GM21381 (cell line): ENCODE results near the gene ISYNA1.

Source experiments
- ATAC-seq: cut with Tn5 transposase; IDR thresholded peaks from one replicate; pipeline ENCODE4 v1.9.1; 2021; ENCODE audit warnings: mild to moderate bottlenecking, moderate library complexity; ENCODE audit not compliant: unreplicated experiment

The ISYNA1 gene

DNA sequence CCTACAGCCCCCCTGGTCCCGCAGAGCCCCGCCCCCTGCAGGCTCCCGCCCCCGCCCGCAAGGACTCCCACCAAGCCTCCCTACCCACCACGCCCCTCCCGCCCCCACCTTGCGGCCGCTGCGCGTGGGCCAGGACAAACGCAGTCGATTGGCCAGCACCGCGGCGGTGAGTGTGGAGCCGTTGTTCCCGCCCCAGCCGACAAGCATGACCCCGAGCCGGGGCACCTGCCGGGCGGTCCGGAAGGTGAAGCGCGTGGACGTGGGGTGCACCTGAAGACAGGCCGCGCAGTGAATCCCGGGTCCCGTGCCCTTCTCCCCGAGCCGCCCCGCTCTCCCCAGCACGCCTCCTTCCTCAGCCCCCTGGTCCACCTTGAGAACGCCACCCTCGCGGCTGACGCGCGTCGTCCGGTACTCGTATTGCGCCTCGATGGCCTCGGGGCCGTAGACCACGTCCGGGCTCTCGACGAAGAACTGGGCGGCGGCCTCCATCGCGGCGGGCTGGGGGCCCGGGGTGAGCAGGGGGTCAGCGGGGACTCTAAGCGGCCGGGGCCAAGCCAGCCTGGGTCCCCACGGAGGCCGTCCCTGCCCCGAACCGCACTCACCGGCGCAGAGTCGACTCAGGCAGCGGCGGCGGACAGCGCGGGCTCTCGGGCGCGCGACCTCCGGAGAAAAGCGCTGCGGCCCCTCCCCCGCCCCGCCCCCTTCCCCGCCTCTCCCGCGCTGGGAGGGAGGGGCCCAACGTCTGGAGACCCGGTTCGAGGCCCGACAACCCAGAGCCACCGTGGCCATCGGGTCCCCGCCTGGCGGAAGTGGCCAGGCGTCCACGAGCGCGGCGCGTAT, at the start of gene ISYNA1:
TSS of gene ISYNA1 (minus strand) at position 643 of the 840 bp plus-strand sequence. CDS start at position 489, 154 bp downstream.
- no peak for ATAC-seq

DNA sequence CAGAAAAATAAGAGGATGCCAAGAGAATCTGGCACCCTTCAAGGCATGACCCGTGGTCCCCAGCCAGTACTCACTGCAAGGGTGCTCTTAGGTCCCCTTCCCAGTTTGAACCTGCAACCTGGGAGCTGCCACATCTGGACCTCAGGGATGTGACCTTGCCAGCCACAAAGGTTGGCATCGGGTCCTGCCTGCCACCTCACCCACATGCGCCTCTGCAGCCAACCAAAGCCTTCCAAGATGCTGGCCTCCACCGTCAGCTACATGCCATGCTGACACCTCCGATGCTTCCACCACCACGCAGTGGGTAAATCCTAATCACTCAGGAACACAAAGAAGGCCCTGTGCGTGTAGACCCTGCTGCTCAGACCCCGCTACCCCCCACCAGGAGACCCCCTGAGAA, 48.8 kb upstream of the ISYNA1 start:
- ATAC-seq, result no peak

DNA sequence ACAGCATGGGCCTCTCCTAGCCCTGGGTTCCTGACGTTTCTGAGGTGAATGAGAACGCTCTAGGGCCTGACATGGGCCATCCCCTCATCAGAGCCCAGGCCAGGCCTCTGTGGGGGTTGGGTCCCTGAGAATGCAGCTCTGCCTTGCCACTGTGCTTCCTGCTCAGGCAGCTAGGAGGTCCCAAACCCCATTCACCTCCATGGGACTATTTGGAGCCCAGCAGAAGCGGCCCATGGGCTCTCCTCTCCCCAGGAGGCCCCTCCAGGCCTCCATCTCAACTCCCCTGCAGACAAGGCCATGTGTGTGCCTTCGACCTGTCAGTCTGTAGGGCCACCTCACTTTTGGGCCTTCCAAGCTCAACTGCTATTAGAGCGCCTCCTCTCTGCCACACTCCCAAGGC, 47.1 kb upstream of the ISYNA1 start:
- ATAC-seq, result no peak

DNA sequence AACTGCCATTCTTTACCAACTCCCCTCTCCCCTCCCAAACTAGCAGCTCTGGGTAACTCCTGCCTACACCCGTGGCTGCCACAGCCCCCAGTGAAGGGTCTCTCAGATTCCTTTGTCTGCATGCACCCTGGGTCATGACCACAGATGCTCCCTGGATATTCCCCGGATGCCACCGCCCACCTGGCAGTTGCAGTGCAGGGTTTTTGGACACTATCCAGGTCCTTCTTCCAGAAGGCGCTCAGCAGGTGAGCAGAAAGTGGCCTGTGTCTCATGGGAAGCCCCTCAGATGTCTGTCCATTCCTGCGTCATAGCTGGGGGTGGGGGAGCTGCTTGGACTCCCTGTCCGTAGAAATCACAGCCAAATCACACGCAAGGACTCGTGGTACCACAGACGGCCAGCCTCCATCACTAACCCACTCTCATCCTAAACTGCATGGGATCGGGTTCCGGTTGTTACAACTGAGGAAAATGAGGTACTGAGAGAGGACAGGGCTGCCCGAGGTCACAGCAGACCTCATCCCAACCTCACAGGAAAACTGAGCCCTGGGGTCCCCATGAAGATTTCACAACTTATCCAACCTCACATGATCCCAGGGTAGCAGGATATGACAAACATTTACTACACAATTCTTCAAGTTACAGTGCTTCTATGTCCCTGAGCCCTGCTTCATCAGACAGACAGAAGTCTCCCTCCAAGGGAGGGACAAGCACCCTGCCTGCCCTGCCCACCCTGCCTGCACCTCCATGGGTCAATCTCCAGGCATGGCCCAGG, 45.4 kb upstream of the ISYNA1 start:
- ATAC-seq, result no peak

DNA sequence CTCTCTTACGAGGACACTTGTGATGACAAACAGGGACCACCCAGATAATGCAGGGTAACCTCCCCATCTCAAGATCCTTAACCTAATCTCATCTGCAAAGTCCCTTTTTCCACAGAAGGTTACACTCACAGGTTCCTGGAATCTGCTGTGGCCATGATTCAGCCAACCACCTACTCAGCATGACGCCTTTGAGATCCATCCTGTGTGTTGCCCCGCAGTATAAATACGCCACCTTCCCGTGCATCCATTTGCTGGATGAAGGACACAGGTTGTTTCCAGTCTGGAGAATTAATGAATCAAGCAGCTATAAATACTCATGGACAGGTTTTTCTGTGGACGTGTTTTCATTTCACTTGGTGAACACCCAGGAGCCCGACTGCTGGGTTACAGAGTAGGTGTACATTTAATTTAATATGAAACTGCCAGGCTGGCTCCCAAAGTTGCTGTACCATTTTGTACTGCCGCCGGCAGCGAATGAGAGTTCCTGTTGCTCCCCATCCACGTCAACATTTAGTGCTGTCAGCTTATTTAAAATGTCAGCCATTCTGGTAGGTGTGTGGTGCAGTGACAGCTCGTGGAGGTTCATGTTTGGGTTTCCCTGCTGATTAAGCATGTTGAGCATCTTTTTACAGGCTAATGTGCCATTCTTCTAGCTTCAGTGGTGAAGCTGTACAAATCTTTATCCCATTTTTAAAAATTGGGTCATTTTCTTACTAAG, 43.7 kb upstream of the ISYNA1 start:
- no peak for ATAC-seq

DNA sequence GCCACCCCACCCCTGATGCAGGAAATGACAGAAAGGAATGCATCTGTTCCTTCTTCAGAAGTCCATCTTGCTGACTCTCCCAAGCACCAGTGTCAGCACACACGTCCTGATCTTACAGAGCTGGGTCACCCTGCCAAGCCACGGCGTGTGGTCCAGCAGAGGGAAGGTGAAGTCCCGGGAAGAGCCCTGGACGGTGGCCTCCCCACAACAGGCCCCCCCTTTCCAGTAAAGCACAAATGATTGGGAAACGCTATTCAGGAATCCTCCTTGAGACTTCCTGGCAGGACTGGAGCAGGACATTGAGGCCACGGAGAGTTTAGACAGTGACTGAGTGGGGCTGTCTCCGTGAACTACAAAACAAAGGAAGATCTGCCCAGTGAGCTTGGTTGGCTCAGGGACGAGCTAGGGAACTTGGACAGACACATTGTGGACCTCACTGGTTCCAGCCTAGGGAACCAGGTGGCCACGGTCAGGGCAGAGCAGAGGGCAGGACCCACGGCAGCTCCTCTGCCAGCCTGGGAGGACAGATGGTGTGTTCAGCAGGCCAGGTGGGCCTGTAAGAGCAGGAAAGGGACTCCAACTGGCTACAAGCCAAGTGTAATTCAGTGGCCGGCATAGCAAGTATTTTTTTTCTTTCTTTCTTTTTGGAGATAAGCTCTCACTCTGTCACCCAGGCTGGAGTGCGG, 42.2 kb upstream of the ISYNA1 start:
- ATAC-seq, result no peak

DNA sequence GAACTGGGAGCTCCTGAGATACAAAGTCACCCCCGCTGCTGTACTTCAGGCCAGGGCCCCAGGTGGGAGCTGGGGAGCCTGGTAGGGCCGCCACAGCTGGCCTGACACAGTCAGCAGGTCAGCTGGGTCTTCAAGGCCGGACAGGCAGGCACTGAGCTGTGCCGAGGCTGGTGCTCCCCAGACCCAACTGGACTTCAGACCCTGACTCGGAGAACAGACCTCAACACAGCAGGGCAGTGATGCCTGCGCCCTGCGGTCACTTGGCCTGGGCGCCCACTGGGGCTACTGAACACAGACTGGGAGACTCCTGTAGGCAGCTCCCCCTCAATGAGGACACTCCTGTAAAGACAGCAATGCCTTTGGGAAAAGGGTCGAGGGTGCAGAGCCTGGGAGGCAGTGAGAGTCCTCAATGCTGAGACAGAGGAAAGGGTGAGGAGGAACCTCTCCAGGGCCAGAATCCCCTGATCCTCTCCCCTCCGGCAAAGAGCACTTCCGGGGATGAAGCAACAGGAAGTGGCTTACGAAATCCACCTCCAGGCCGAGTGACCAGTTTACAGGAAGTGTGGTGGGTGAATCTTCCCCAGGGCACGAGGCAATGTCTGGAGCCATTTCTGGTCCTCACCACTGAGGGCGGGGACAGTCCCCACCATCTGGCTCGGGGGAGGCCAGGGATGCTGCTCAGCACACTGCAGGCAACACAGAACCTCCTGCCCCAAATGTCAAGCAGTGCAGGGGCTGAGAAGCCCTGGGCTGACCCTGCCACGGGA, 40.8 kb upstream of the ISYNA1 start:
- peak; percentile 61 for ATAC-seq

DNA sequence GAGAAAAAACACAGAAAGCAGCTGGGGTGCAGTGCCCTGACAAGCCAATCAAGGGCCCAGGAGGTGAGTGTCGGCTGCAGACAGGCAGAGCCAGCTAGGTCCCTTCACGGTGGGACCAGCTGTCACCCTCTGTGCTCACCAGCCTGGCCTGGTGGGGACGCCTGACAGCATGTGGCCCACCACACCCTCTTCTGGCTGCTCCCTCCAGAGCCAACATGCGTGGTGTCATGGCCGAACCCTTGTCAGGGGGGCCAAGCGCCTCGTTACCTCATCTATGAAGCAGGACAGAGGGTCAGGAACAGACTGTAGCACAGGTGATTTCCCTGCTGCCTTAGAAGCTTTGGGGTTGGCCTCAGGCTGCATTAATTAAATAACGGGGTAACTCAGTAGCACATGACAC, 40.0 kb upstream of the ISYNA1 start:
- ATAC-seq, result no peak

DNA sequence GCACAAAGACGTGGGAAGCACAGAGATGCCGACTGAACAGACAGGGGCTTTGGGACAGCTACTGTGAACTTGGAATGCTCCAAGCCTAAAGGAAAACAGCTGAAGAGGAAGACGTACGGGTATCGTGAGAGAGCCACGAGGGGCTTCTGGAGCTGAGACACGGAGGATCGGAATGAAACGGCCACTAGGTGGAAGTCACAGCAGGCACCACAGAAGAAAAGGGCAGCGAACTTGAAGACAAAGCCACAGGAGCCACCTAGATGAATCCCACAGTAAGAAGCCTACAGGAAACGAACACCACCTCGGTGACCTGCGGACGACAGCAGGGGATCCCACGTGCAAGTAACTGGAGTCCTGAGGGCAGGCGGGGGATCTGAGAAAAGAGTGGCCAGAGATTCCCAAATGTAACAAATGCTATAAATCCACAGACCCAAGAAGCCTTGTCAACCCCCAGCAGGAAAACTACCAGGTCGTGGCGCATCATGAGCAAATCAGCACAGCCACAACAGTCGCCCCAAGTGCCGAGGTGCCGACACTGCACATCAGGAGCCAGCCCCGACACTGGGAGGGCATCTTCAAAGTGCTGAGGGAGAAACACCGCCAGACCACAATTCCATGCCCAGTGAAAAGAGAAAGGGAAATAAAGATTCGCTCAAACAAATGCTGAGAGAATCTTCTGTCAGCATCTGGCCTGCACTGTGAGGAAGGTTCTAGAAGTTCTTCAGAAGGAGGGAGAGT, 39.3 kb upstream of the ISYNA1 start:
- no peak for ATAC-seq

DNA sequence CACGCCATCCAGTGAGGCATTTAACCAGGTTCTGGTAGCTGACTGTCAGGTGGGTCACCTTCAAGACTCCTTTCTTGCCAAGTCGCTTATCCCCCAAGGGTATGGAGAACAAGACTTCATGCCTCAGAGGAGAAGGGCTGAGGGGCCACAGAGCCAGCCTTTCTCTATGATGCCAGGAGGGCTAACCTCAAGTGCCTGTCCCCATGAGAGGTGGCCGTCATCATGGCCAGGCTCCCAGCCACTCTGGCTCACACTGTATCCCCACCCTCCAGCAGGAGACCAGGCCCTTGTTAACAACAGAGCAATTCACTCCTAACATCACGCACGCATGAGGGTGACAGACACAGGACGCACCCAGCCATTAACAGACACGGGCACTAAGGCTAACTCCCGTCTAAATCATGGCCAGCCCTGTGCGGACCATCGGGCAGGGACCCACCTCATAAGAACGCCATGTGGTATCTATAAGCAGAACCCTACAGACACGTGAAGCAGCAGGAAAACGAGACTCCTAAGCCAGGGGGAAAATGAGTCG, 38.6 kb upstream of the ISYNA1 start:
- no peak for ATAC-seq

DNA sequence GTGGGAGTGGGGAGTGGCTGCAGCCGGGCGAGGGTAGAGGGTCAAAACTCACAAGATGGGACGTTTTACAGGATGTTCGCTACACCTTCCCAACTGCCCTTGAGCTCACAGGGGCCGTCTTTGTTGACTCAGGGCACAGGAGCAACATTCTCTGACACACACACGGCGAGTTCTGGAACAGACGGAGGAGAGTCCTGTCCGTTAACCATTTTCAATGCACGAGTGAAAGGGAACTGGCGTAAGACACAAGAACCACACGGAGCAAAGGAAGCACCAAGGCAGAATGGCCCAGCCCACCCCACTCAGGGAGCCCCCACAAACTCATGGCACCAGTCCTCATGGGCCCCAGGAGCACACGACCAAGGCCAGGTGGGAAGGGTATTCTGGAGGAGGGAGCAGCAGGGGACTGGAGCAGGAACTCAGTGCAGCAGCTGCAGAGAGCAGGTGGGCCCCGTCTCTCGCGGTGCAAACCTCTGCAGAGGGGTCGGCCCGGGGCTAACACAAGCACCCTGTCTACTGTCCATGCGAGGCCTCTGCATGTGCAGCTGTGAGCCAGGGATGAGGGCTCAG, 37.9 kb upstream of the ISYNA1 start:
- no peak for ATAC-seq

DNA sequence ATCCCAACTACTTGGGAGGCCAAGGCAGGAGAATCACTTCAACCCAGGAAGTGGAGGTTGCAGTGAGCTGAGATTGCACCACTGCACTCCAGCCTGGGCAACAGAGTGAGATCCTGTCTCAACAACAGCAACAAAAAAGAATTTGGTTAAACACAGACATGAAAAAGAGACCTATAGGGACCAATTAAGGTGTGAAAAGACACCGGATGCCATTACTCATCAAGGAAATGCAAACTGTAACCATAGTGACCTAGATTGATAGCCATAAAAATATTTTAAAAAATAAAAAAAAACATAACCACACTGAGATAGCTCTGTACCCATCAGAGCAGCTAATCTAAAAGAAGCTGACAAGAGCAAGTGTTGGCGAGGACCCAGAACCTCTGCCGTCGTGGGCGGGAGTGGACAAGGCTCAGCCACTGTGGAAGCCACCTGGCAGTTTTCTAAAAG, 37.1 kb upstream of the ISYNA1 start:
- ATAC-seq, result no peak

DNA sequence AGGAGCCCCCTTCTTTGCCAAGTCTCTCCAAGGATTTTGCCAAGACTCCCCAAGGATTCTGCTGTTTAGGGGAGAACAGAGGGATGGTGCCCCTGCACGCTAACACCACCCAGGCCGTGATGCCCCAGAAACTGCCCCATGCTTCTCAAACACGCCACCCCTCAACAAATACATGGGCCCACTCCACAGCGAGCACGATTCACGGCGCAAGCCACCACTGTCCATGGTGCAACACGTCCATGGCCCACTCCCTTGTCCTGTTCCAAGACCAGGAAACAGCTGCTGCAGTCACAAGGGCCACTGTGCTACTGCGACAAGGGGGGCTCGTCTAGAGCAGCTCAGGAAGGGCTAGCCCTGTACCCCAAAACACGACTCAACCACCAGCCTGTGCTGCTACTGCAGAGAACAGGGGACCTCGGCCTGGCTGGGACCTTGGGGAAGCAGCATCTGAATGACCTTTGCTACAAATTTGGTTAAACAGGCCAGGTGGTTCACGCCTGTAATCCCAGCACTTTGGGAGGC, 36.5 kb upstream of the ISYNA1 start:
- no peak for ATAC-seq

DNA sequence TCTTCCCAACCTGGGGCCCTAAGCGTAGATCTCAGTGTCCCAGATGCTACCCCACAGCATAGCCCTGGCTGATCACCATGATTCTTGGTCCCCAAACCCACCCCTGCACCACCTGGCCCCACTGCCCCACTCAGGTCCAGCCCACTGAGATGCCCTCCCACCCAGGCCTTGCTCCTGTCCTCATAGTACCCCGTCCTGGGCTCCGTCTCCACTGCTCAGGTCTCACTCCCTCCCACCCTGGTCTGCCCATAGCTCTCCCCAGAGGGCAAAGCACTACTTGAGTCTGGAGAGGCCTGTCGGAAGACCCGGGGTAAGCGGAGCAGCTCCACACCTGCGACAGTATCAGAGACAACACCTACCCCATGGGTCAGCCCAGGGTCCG, 35.8 kb upstream of the ISYNA1 start:
- no peak for ATAC-seq

DNA sequence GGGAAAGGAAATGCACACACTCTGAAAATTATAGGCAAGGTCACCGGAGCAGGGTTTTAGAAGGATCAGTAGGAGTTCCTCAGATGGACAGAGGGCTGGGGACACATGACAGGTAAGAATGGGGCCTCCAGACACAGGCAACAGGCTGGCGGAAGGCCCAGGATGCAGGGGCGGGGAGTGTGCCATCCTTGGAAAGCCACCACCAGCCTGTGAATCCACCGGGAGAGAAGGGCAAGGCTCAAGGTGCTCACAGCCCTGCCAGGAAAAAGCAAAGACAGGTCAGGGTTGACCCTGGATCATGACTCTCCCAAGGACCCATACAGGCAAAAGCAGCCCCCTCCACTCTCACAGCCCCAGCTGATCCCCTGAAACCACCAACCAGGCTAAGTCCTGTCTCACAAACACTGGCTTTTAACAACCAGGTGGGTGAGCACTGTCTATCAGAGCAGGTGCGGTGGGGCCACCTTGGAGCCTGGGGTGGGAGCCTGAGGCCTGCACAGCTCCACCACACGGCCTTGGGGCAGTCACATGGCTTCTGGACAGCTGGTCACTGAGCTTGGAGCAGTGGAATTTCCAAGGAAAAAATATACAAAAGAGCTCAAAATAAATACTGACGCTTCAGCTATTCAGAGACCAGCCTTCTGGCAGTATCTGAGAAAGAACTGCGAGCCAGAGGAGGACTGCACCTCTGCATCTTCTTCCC, 35.2 kb upstream of the ISYNA1 start:
- ATAC-seq, result no peak

DNA sequence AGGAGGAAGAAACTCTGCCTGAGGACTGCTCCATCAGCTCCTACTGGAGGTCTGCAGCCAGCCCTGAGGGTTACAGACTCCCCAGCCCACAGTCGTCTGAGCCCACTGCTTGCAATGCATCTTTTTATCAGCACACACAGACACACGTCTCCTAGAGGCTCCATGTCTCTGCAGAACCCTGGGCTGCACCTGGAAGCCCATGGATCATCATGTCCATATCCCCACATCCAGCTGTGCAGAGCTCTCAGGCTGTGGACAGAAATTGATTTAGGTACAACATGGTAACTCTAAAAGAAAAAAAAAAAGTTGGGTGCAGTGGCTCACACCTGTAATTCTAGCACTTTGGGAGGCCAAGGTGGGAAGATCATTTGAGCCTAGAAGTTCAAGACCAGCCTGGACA, 32.9 kb upstream of the ISYNA1 start:
- no peak for ATAC-seq

DNA sequence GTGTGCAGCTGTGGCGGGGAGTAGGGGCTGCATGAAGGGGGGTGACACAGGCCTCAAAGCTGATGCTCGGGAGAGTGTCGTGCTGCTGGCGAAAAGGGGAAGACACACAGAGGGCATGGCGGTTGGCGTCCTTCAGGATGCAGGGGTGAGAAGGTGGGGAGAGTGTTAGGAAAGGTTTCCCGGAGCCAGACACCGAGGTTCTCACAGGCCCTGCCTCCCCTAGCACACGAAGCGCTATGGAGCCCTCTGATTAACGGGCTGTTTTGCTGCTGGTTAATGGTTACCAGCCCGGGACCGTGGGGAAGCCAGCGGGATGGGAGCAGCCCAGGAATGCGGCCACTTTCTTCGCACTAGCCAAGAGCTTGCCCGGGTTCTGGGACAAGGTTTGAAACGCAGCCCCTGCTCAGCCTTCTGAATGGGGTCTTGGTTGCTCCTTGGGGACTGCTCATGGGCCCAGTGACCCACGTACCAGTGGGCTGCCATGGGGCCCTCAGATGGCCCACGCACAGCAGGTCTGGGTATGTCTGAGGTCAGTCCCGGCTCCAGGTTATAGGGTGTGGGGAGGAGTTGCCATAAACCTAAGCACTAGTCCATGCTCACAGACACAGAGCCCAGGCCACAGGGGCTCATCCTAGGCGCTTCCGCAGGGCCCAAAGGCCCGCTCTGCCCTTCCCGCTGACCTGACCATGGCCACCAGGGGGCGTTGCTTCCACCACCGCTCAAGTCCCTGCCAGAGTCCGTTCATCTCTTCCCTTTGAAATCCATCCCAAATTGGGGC, 31.3 kb upstream of the ISYNA1 start:
- no peak for ATAC-seq
